ENCODE data around the gene SRM. TPM values are rescaled to one million over a fixed set of nuclear protein-coding genes. Genes with fewer than 3 reads are reported as not detected.
"Not testable (repeated sequence)": the region's sequence is repeated elsewhere in the genome, so short reads cannot be mapped to it uniquely, and the experiment has no call there.

Gene SRM
- total RNA-seq, 2 experiments from 2014 or later: 65.2 to 208 TPM

- Histone ChIP-seq H3K9me2 (ENCODE audit: insufficient read depth, low read length) (no peaks in the 10 kb centered on the region), H4K20me1 (ENCODE audit: insufficient read depth, low read length) (no peaks in the 10 kb centered on the region), H3K79me2 (ENCODE audit: insufficient read depth, low read depth, low read length) (peaks cover 14% of the 10 kb centered on the region; the same call in 1 of the 2 replicates), H3K27ac (ENCODE audit: low read depth, low read length, poor library complexity, severe bottlenecking) (no peak overlapping the region), H3K4me2 (ENCODE audit: low read length) (no peak overlapping the region), H3K4me1 (ENCODE audit: insufficient read depth, low read length, poor library complexity, severe bottlenecking) (peaks cover 15% of the 10 kb centered on the region), H3K36me3 (ENCODE audit: insufficient read depth, low read length) (peaks cover 74% of the 10 kb centered on the region), H3K9me3 (ENCODE audit: low read length) (no peaks in the 10 kb centered on the region), H3K4me3 (ENCODE audit: low read depth, low read length, poor library complexity, severe bottlenecking) (no peak overlapping the region), H2AFZ (ENCODE audit: low read length) (no peak overlapping the region)
- CTCF ChIA-PET (ENCODE audit: unreplicated experiment): interaction anchor here (1.3 kb wide), 1 partner anchor 33 kb away, joined by 3 read pairs; no protein-coding TSS in a partner anchor
- TF ChIP-seq EZH2phosphoT487 (IDR thresholded peaks at IDR 0.05; ENCODE audit: borderline replicate concordance, low read depth, low read length) (no peak), CTCF (conservative IDR thresholded peaks at IDR 0.05; ENCODE audit: low read length) (no peak)
- POLR2A ChIA-PET: no interaction called here
- no peak for DNase-seq (ENCODE audit: low spot score)
- intact Hi-C loops (cut with micrococcal nuclease; ENCODE audit: unreplicated experiment): no loop called here
- BruUV-seq (replicated peaks): no TSS peak
Observed at GRCh38 chr1:11065796-11066195, 6.0 kb upstream of the SRM start.

- CTCF ChIA-PET (ENCODE audit: unreplicated experiment): no interaction called here
- TF ChIP-seq CTCF (conservative IDR thresholded peaks at IDR 0.05; ENCODE audit: low read length): no peak
- no peak for TF ChIP-seq EZH2phosphoT487 (IDR thresholded peaks at IDR 0.05; ENCODE audit: borderline replicate concordance, low read depth, low read length)
Observed at GRCh38 chr1:11064942-11065341, 5.1 kb upstream of the SRM start.

DNA sequence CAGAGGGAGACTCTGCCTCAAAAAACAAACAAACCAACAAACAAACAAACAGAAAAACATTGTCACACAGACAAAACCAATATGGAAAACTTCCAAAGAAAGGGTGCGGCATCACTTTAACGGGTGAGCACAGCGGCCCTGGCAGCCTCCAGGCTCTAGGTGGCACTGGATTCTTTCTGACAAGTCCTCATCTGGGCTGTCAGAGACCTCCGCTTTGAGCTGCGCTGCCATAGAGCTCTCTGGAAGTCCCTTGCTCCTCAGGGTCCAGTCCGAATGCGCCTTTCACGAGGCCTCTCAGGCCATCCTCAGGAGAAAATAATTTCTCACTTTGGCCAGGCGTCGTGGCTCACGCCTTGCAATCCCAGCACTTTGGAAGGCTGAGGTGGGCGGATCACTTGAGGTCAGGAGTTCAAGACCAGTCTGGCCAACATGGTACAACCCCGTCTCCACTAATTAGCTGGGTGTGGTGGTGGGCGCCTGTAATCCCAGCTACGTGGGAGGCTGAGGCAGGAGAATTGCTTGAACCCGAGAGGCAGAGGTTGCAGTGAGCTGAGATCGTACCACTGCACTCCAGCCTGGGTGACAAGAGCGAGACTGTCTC is 4.2 kb upstream of the SRM start:
- DNase-seq (ENCODE audit: low spot score); CTCF ChIA-PET (ENCODE audit: unreplicated experiment); H3K27ac ChIP-seq (ENCODE audit: low read depth, low read length, poor library complexity, severe bottlenecking); H2AFZ ChIP-seq (ENCODE audit: low read length); BruUV-seq (replicated peaks); H3K4me3 ChIP-seq (ENCODE audit: low read depth, low read length, poor library complexity, severe bottlenecking); H3K9me2 ChIP-seq (ENCODE audit: insufficient read depth, low read length); H3K4me2 ChIP-seq (ENCODE audit: low read length); H4K20me1 ChIP-seq (ENCODE audit: insufficient read depth, low read length); H3K9me3 ChIP-seq (ENCODE audit: low read length); intact Hi-C loops (cut with micrococcal nuclease; ENCODE audit: unreplicated experiment): not testable (repeated sequence)
- Histone ChIP-seq H3K79me2 (ENCODE audit: insufficient read depth, low read depth, low read length) (peaks cover 27% of the 10 kb centered on the region), H3K36me3 (ENCODE audit: insufficient read depth, low read length) (peaks cover 63% of the 10 kb centered on the region), H3K4me1 (ENCODE audit: insufficient read depth, low read length, poor library complexity, severe bottlenecking) (peaks cover 16% of the 10 kb centered on the region)
- POLR2A ChIA-PET: interaction anchor here (0.5 kb wide), 1 partner anchor 12 kb away, joined by 3 read pairs; no protein-coding TSS in a partner anchor
- peak; percentile 53 for TF ChIP-seq CTCF (conservative IDR thresholded peaks at IDR 0.05; ENCODE audit: low read length)

More at GRCh38 chr1:11064942-11065341, 5.1 kb upstream of the SRM start:
- peaks cover 20% of the 10 kb centered on the region; the same call in 1 of the 2 replicates for H3K79me2 ChIP-seq (ENCODE audit: insufficient read depth, low read depth, low read length)
- no peaks in the 10 kb centered on the region for H4K20me1 ChIP-seq (ENCODE audit: insufficient read depth, low read length)
- H2AFZ ChIP-seq (ENCODE audit: low read length): no peak overlapping the region
- H3K27ac ChIP-seq (ENCODE audit: low read depth, low read length, poor library complexity, severe bottlenecking): no peak overlapping the region
- no peak for DNase-seq (ENCODE audit: low spot score)
- H3K9me3 ChIP-seq (ENCODE audit: low read length): no peaks in the 10 kb centered on the region
- intact Hi-C loops (cut with micrococcal nuclease; ENCODE audit: unreplicated experiment): no loop called here
- no peak overlapping the region for H3K4me2 ChIP-seq (ENCODE audit: low read length)
- peaks cover 67% of the 10 kb centered on the region for H3K36me3 ChIP-seq (ENCODE audit: insufficient read depth, low read length)
- BruUV-seq (replicated peaks): no TSS peak
- peaks cover 16% of the 10 kb centered on the region for H3K4me1 ChIP-seq (ENCODE audit: insufficient read depth, low read length, poor library complexity, severe bottlenecking)
- H3K9me2 ChIP-seq (ENCODE audit: insufficient read depth, low read length): no peaks in the 10 kb centered on the region
- POLR2A ChIA-PET: interaction anchor here (0.6 kb wide), 1 partner anchor 700 kb away, joined by 4 read pairs; no protein-coding TSS in a partner anchor
- no peak overlapping the region for H3K4me3 ChIP-seq (ENCODE audit: low read depth, low read length, poor library complexity, severe bottlenecking)

Data from OCI-LY7 (cell line).